ENCODE results near the gene FAAP20. TPM values are rescaled to one million over a fixed set of nuclear protein-coding genes. Genes with fewer than 3 reads are reported as not detected.

Gene FAAP20
- total and polyA plus RNA-seq, 2 donors (not counting 3 experiments of a cell fraction or from before 2014, with no cell fraction given), result 31.5 to 62.6 TPM

DNA sequence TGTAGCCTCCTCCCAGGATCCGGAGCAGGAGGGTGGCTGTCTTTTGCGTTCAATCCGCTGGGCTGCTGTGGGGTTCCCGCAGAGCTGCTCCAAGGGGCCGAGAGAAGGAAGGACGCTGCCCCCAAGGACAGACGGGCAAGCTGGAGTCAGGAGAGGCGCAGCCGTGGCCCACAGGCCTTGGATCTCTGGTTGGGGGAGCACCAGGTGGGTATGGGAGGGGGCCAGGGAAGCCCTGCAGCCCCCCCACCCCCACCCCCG is 17.6 kb upstream of the FAAP20 start:
- POLR2A ChIA-PET, result interaction anchor here (1.0 to 1.7 kb wide), 3 partner anchors 16 to 18 kb away, joined by 3 to 12 read pairs (median 6); partner anchors contain the start of gene SKI
- Histone ChIP-seq H3K4me2 (ENCODE audit: insufficient read depth, low read length) (peak overlapping the region; percentile 43), H3K9ac (replicated peaks; ENCODE audit: extremely low read depth, insufficient read depth, low read length) (peak overlapping the region; percentile 95), H3K4me1 (ENCODE audit: control insufficient read depth, extremely low read depth, insufficient read depth, low read length) (peaks cover 43% of the 10 kb centered on the region), H3K79me2 (ENCODE audit: control insufficient read depth, insufficient read depth, low read length) (no peaks in the 10 kb centered on the region), H3K9me3 (replicated peaks; ENCODE audit: control insufficient read depth, insufficient read depth, low read length) (no peaks in the 10 kb centered on the region), H2AFZ (ENCODE audit: low read depth, low read length) (peak overlapping the region; percentile 65), H3K9me1 (replicated peaks; ENCODE audit: control insufficient read depth, extremely low read depth, insufficient read depth, low read length) (no peaks in the 10 kb centered on the region), H4K20me1 (replicated peaks; ENCODE audit: control insufficient read depth, extremely low read depth, insufficient read depth, low read length) (no peaks in the 10 kb centered on the region), H3K27me3 (ENCODE audit: control insufficient read depth in 2 of 2, insufficient read depth in 2 of 2, low read length in 2 of 2) (no peaks in the 10 kb centered on the region), H3K36me3 (ENCODE audit: control insufficient read depth in 2 of 2, extremely low read depth in 1 of 2, insufficient read depth in 2 of 2, low read length in 2 of 2) (no peaks in the 10 kb centered on the region), H3K27ac (ENCODE audit: insufficient read depth, low read depth, low read length) (peak overlapping the region; percentile 98), H3K4me3 (replicated peaks in 1 of 3; ENCODE audit: insufficient read depth in 1 of 3, low read depth in 1 of 3, low read length in 3 of 3) (peak overlapping the region in 1 of 3 experiments; percentile 27)
- no TSS peak for BruUV-seq (replicated peaks)
- TF ChIP-seq FOS (IDR thresholded peaks at IDR 0.05; ENCODE audit: borderline replicate concordance, insufficient read depth, low read length), result no peak
- no peak for TF ChIP-seq POLR2AphosphoS5 (IDR thresholded peaks at IDR 0.05; ENCODE audit: insufficient read depth, low read depth, low read length)
- no peak for TF ChIP-seq POLR2A (IDR thresholded peaks at IDR 0.05; ENCODE audit: low read depth, low read length)
- TF ChIP-seq EZH2 (IDR thresholded peaks at IDR 0.05; ENCODE audit: borderline replicate concordance, low read depth, low read length, severe bottlenecking), result no peak
- TF ChIP-seq JUN (IDR thresholded peaks at IDR 0.05; ENCODE audit: borderline replicate concordance, insufficient read depth, insufficient read length, low read depth), result no peak
- TF ChIP-seq GATA2 (IDR thresholded peaks at IDR 0.05; ENCODE audit: insufficient read depth, insufficient read length, low read depth, low read length), result no peak
- TF ChIP-seq, protein P1, sequence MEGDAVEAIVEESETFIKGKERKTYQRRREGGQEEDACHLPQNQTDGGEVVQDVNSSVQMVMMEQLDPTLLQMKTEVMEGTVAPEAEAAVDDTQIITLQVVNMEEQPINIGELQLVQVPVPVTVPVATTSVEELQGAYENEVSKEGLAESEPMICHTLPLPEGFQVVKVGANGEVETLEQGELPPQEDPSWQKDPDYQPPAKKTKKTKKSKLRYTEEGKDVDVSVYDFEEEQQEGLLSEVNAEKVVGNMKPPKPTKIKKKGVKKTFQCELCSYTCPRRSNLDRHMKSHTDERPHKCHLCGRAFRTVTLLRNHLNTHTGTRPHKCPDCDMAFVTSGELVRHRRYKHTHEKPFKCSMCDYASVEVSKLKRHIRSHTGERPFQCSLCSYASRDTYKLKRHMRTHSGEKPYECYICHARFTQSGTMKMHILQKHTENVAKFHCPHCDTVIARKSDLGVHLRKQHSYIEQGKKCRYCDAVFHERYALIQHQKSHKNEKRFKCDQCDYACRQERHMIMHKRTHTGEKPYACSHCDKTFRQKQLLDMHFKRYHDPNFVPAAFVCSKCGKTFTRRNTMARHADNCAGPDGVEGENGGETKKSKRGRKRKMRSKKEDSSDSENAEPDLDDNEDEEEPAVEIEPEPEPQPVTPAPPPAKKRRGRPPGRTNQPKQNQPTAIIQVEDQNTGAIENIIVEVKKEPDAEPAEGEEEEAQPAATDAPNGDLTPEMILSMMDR (IDR thresholded peaks at IDR 0.05; ENCODE audit: extremely low read depth in 1 of 2, insufficient read depth in 1 of 2, low read depth in 1 of 2, low read length in 2 of 2), result no peak
- TF ChIP-seq, protein P2, sequence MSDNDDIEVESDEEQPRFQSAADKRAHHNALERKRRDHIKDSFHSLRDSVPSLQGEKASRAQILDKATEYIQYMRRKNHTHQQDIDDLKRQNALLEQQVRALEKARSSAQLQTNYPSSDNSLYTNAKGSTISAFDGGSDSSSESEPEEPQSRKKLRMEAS (IDR thresholded peaks at IDR 0.05; ENCODE audit: insufficient read depth, insufficient read length), result no peak
- no peak for TF ChIP-seq MYC (IDR thresholded peaks at IDR 0.05; ENCODE audit: low read depth, low read length)
- dilution Hi-C loops (cut with MboI; ENCODE audit: extremely low pct_ligation_motif_present, low sequenced_read_pairs), result loop anchor here (10.0 kb wide), 1 partner anchor 93 kb away; no protein-coding TSS in a partner anchor
- CTCF ChIA-PET, result interaction anchor here (0.9 to 2.0 kb wide), 7 partner anchors 9 to 170 kb away, joined by 3 to 11 read pairs (median 5); partner anchors contain the start of gene FAAP20
- FAIRE-seq, result no peak
- no peak for DNase-seq (ENCODE audit: low read depth, low spot score)
- intact Hi-C loops (cut with micrococcal nuclease), result loop anchor here (1.0 to 5.0 kb wide), 5 partner anchors 15 to 100 kb away; no protein-coding TSS in a partner anchor
